K562 (cell line): Measurements from ENCODE around the gene LRIF1. TPM values are rescaled to one million over a fixed set of nuclear protein-coding genes. Genes with fewer than 3 reads are reported as not detected.

Experiments used
- ARID3B ChIP-seq: fragments of 250-450 bp; sonication (Bioruptor Pico); IDR thresholded peaks from 2 replicates; pipeline ENCODE4 v1.4.0; 2020; ENCODE audit warnings: borderline replicate concordance
- ARNT ChIP-seq, 2 experiments: fragments of 450-650 bp; IDR thresholded peaks; 2 replicates each; pipeline ENCODE4 v1.6.1; 2016; ENCODE audit warnings: mild to moderate bottlenecking in 1 of 2
- CBX3 ChIP-seq, 2 experiments: IDR thresholded peaks; 1 replicate in 1 of 2; 2 replicates in 1 of 2; pipeline ENCODE4 v1.6.1; 2012; ENCODE audit warnings: inconsistent platforms in 2 of 2, low read length in 2 of 2, borderline replicate concordance in 1 of 2, control low read depth in 1 of 2
- CC2D1A ChIP-seq: fragments of 450-650 bp; IDR thresholded peaks from 2 replicates; pipeline ENCODE4 v1.6.1; 2017; ENCODE audit warnings: mild to moderate bottlenecking
- ELF4 ChIP-seq: fragments of 450-650 bp; formaldehyde crosslinking; IDR thresholded peaks from 2 replicates; pipeline ENCODE4 v1.4.0; 2022; ENCODE audit warnings: missing genetic modification characterization
- EWSR1 ChIP-seq: fragments of 450-650 bp; IDR thresholded peaks from 2 replicates; pipeline ENCODE4 v1.6.1; 2018; ENCODE audit warnings: borderline replicate concordance, mild to moderate bottlenecking, low read depth, moderate library complexity; ENCODE audit not compliant: partially characterized antibody
- GABPB1 ChIP-seq: sonication (generic); formaldehyde crosslinking; IDR thresholded peaks from 2 replicates; pipeline ENCODE4 v1.8.0; 2022; ENCODE audit warnings: mild to moderate bottlenecking, missing genetic modification reagents
- GATAD2A ChIP-seq: fragments of 450-650 bp; IDR thresholded peaks from 2 replicates; pipeline ENCODE4 v1.6.1; 2017
- MCM7 ChIP-seq, 2 experiments: fragments of 450-650 bp; IDR thresholded peaks; 2 replicates each; pipeline ENCODE4 v1.6.1; 2016 to 2018
- MXD1 ChIP-seq: fragments of 250-450 bp; sonication (Bioruptor Pico); IDR thresholded peaks from 2 replicates; pipeline ENCODE4 v1.8.0; 2021; ENCODE audit warnings: borderline replicate concordance, mild to moderate bottlenecking, moderate library complexity; ENCODE audit not compliant: poor library complexity, severe bottlenecking
- NCOR1 ChIP-seq: fragments of 450-650 bp; IDR thresholded peaks from 2 replicates; pipeline ENCODE4 v1.6.1; 2016; ENCODE audit warnings: mild to moderate bottlenecking, moderate library complexity
- NR4A1 ChIP-seq, 2 experiments: fragments of 250-450 bp in 1 of 2; fragments of 450-650 bp in 1 of 2; sonication (Bioruptor Pico) in 1 of 2; IDR thresholded peaks; 2 replicates each; pipeline versions ENCODE4 v1.4.0 to v1.6.1; 2016 to 2020; ENCODE audit warnings: mild to moderate bottlenecking in 2 of 2, missing compliant biosample characterization in 1 of 2, missing genetic modification characterization in 1 of 2, moderate library complexity in 1 of 2
- PCBP1 ChIP-seq: fragments of 200-400 bp; formaldehyde crosslinking; IDR thresholded peaks from 2 replicates; pipeline ENCODE4 v1.6.1; 2018; ENCODE audit warnings: mild to moderate bottlenecking, low read depth, low read length; ENCODE audit not compliant: poor library complexity, severe bottlenecking
- POU5F1 ChIP-seq: fragments of 150-350 bp; IDR thresholded peaks from 2 replicates; pipeline ENCODE4 v1.6.1; 2014; ENCODE audit warnings: borderline replicate concordance, low read length, low read depth, mild to moderate bottlenecking; ENCODE audit not compliant: partially characterized antibody
- RBM17 ChIP-seq: fragments of 200-400 bp; formaldehyde crosslinking; IDR thresholded peaks from 2 replicates; pipeline ENCODE4 v1.6.1; 2017; ENCODE audit warnings: low read depth, mild to moderate bottlenecking, low read length, borderline replicate concordance
- STAT5B ChIP-seq: fragments of 250-450 bp; sonication (Bioruptor Pico); IDR thresholded peaks from 2 replicates; pipeline ENCODE4 v1.8.0; 2021; ENCODE audit warnings: mild to moderate bottlenecking, inconsistent platforms
- ZHX1 ChIP-seq: fragments of 150-350 bp; conservative IDR thresholded peaks from 2 replicates; pipeline ENCODE4 v1.6.1; 2014; ENCODE audit warnings: low read length
- ZNF224 ChIP-seq: sonication (generic); formaldehyde crosslinking; IDR thresholded peaks from 2 replicates; pipeline ENCODE4 v1.8.0; 2022; ENCODE audit warnings: mild to moderate bottlenecking, missing genetic modification reagents
- ZNF79 ChIP-seq: fragments of 250-450 bp; sonication (Bioruptor Pico); IDR thresholded peaks from 2 replicates; pipeline ENCODE4 v1.4.0; 2020; ENCODE audit warnings: low read depth, mild to moderate bottlenecking, moderate library complexity
- polyA plus RNA-seq, 8 experiments: library from polyadenylated mRNA; depleted of rRNA in 4 of 8; stranded (reverse) in 5 of 8; unstranded in 3 of 8; fragments of >200 nt; fragmentation: Nextera tagmentation in 2 of 8; fragmentation: Illumina TruSeq in 1 of 8; extraction: Ambion mirVana in 2 of 8; extraction: Trizol in 1 of 8; gene quantifications; 2 replicates each; pipeline versions ENCODE4 v1.2.1 to v1.2.3, GENCODE V29; 2011 to 2014; ENCODE audit warnings: inconsistent platforms in 1 of 8, missing spikeins in 1 of 8
- total RNA-seq, 7 experiments: library from RNA; depleted of rRNA in 6 of 7; stranded (reverse); fragments of >200 nt in 6 of 7; fragmentation: Illumina TruSeq in 2 of 7; extraction: Trizol in 2 of 7; gene quantifications; 2 replicates each; pipeline versions ENCODE4 v1.2.1 to v1.2.3, GENCODE V29; 2011 to 2021; ENCODE audit warnings: low replicate concordance in 1 of 7
- TF ChIP-seq, protein P1 (sequence below), 2 experiments: IDR thresholded peaks; 2 replicates each; pipeline ENCODE4 v1.6.1; 2011; ENCODE audit warnings: borderline replicate concordance in 1 of 2, control low read depth in 1 of 2, low read depth in 1 of 2, low read length in 1 of 2, mild to moderate bottlenecking in 1 of 2, mixed read lengths in 1 of 2, moderate library complexity in 1 of 2; ENCODE audit not compliant: insufficient read depth in 1 of 2, insufficient read length in 1 of 2, poor library complexity in 1 of 2, severe bottlenecking in 1 of 2; ENCODE audit errors: extremely low read depth in 1 of 2

LRIF1 gene
- total and polyA plus RNA-seq, 9 of the 15 experiments (the other 6 are each of a cell fraction or from before 2014, with no cell fraction given), result 35.6 to 88.8 (median 74.1) TPM

DNA sequence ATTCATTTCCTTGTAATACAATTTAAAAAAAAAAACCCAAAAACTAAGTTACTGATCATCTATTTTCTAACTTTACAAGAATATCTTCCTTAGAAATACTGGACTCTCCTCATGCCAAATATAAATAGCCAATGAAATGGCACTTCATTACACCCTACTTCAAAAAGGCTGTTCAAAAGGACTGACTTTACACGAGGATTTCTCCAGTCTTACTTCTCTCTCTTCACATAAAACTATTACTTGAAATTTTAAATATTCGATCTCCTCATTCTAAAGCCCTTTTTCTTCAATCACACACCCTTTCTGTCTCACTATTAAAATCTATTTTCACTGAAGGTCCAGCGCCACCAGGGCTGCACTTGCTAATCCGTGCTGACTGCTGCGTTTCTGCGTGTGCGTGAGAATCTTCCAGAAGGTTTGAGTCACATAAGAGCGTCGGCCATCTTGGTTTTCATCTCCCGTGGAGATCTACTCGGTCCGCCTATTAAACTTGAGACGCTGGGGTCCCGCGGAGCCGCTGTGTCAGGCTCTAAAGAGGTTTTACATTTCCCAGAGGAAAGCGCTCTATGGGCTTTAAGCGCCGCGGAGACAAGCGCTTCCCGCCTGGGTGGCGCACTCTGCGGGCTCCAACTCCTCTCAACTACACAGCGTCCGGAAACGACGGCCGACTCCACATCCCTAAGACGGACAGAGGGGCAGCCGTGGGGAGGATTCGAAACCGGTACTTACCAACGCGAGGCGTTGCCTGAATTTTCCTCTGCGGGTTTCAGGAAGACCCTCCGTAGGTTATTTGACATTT, 631 bp downstream of the LRIF1 start (continued):
- TF ChIP-seq, protein P1, sequence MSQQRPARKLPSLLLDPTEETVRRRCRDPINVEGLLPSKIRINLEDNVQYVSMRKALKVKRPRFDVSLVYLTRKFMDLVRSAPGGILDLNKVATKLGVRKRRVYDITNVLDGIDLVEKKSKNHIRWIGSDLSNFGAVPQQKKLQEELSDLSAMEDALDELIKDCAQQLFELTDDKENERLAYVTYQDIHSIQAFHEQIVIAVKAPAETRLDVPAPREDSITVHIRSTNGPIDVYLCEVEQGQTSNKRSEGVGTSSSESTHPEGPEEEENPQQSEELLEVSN (IDR thresholded peaks at IDR 0.05; ENCODE audit: borderline replicate concordance in 1 of 2, extremely low read depth in 1 of 2, insufficient read depth in 1 of 2, insufficient read length in 1 of 2, low read depth in 1 of 2, low read length in 1 of 2, poor library complexity in 1 of 2, severe bottlenecking in 1 of 2), result peak; percentile 79 to 81
- no peak for TF ChIP-seq ARID3B (CRISPR knock-in tag)
- TF ChIP-seq MXD1, result no peak
- TF ChIP-seq MCM7 (IDR thresholded peaks at IDR 0.05), result peak in 1 of 2 experiments; percentile 78; a peak in 1 of 4 replicates
- TF ChIP-seq CC2D1A, result peak; percentile 67; the same call in 1 of the 2 replicates
- TF ChIP-seq NCOR1, result no peak
- no peak for TF ChIP-seq PCBP1
- TF ChIP-seq EWSR1, result no peak
- TF ChIP-seq RBM17, result no peak
- no peak for TF ChIP-seq STAT5B (CRISPR knock-in tag)
- peak; percentile 45 for TF ChIP-seq ZNF79 (CRISPR knock-in tag)
- TF ChIP-seq NR4A1 (CRISPR knock-in tag; IDR thresholded peaks at IDR 0.05), result 0 out of 2 replicates have a peak, but pooled peaks have one; percentile 51
- TF ChIP-seq NR4A1 (tag; IDR thresholded peaks at IDR 0.05), result peak; percentile 79; the same call in 1 of the 2 replicates
- TF ChIP-seq POU5F1, result no peak
- TF ChIP-seq ELF4 (CRISPR knock-in tag), result peak; percentile 87; the same call in 1 of the 2 replicates
- TF ChIP-seq GATAD2A, result no peak
- TF ChIP-seq ZHX1, result no peak
- no peak for TF ChIP-seq GABPB1 (CRISPR knock-in tag)
- peak; percentile 55 to 75; a peak in 2 of 4 replicates for TF ChIP-seq ARNT (IDR thresholded peaks at IDR 0.05)
- no peak for TF ChIP-seq ZNF224 (CRISPR knock-in tag)
- peak in 1 of 2 experiments; percentile 76; a peak in 2 of 3 replicates for TF ChIP-seq CBX3 (IDR thresholded peaks at IDR 0.05; ENCODE audit: borderline replicate concordance in 1 of 2, low read length in 2 of 2)
